Measurements from ENCODE around the gene VPS13D.

GRCh38 chr1:12285496-12286143 is 55.8 kb downstream of the VPS13D start:
- TF ChIP-seq, protein P1, sequence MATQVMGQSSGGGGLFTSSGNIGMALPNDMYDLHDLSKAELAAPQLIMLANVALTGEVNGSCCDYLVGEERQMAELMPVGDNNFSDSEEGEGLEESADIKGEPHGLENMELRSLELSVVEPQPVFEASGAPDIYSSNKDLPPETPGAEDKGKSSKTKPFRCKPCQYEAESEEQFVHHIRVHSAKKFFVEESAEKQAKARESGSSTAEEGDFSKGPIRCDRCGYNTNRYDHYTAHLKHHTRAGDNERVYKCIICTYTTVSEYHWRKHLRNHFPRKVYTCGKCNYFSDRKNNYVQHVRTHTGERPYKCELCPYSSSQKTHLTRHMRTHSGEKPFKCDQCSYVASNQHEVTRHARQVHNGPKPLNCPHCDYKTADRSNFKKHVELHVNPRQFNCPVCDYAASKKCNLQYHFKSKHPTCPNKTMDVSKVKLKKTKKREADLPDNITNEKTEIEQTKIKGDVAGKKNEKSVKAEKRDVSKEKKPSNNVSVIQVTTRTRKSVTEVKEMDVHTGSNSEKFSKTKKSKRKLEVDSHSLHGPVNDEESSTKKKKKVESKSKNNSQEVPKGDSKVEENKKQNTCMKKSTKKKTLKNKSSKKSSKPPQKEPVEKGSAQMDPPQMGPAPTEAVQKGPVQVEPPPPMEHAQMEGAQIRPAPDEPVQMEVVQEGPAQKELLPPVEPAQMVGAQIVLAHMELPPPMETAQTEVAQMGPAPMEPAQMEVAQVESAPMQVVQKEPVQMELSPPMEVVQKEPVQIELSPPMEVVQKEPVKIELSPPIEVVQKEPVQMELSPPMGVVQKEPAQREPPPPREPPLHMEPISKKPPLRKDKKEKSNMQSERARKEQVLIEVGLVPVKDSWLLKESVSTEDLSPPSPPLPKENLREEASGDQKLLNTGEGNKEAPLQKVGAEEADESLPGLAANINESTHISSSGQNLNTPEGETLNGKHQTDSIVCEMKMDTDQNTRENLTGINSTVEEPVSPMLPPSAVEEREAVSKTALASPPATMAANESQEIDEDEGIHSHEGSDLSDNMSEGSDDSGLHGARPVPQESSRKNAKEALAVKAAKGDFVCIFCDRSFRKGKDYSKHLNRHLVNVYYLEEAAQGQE (IDR thresholded peaks at IDR 0.05; ENCODE audit: insufficient read depth in 1 of 2, low read depth in 2 of 2, low read length in 1 of 2), result no peak
- TF ChIP-seq, protein P2, sequence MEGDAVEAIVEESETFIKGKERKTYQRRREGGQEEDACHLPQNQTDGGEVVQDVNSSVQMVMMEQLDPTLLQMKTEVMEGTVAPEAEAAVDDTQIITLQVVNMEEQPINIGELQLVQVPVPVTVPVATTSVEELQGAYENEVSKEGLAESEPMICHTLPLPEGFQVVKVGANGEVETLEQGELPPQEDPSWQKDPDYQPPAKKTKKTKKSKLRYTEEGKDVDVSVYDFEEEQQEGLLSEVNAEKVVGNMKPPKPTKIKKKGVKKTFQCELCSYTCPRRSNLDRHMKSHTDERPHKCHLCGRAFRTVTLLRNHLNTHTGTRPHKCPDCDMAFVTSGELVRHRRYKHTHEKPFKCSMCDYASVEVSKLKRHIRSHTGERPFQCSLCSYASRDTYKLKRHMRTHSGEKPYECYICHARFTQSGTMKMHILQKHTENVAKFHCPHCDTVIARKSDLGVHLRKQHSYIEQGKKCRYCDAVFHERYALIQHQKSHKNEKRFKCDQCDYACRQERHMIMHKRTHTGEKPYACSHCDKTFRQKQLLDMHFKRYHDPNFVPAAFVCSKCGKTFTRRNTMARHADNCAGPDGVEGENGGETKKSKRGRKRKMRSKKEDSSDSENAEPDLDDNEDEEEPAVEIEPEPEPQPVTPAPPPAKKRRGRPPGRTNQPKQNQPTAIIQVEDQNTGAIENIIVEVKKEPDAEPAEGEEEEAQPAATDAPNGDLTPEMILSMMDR (IDR thresholded peaks at IDR 0.05), result no peak
- TF ChIP-seq POLR2AphosphoS5 (IDR thresholded peaks at IDR 0.05; ENCODE audit: low read depth, low read length), result no peak

All from Panc1 (cell line).